Activated T-helper 1 cell treated with anti-CD3 and anti-CD28 coated beads, Interleukin-2, amount 50 U/mL, for 16 hours (primary cell): ENCODE data around the gene FARS2.

Experiments
- DNase-seq, 2 donors: peaks; one replicate each; pipeline ENCODE4 v3.0.0-alpha.2; 2020; ENCODE audit warnings: low read depth in 1 of 2, low spot score in 1 of 2

The FARS2 gene

GRCh38 chr6:5260661-5261544, at the start of gene FARS2, which contains the start of gene LYRM4:
Gene FARS2, plus strand, starts transcription at chr6:5261513.
Gene LYRM4, minus strand, starts transcription at chr6:5260950. Its CDS starts 217 bp downstream, at chr6:5260733.
- peak; percentile 83 to 85 for DNase-seq

DNA sequence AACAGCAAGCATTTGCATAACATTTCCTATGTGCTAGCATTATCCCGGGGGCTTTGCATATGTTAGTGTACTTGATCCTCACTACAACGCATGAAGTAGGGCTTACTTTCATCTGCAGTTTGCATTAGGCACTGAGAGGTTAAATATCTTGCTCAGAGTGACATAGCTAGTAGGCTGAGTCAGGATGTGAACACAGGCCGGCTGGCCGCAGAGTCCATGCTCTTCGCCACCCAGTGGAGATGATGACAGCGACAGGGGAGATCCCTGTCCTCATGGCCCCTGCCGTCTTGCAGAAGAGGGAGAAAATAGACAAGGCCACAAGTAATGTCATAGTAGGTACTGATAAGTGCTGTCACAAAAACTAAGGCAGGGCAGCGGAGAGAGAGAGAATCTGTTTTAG, 47.5 kb upstream of the FARS2 start:
- DNase-seq: no peak

GRCh38 chr6:5214570-5215052, 46.7 kb upstream of the FARS2 start:
- peak in 1 of 2 donors; percentile 3 for DNase-seq

DNA sequence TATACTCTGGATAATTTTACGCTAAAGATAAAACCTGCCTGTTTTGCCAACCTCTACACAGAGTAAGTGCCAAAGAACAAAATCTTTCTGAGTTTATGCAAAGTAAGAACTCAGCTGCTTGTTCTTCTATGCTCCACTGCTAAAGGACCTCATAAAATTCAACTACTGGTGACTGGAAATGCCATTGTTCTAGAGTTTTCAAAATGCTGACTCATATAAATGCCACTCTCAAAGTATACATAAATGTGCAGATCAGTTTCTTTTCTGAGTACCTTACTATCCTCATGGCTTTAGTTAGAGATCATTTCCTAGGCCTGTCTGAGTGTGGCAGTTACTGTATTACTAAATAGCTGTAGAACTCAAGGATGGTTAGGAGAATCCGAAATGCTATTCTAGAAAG, 46.2 kb upstream of the FARS2 start:
- no peak for DNase-seq

DNA sequence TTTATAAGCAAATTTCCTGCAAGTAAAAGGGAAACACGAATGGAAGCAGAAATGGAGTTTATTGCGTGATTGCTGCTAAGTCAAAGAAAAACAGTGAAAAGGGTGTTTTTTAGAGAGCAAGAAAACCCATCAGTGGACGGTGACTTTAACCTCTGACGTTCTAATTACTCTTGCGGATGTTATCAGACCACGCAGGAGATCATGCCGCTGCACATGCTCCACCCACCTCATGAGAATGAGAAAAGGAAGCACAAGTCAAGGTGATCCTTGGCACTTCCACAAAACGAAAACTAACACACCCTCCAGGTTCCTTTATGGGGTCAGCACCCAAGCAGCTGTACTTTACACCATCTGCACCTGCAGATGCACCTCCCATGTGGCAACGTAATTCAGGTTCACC, 45.5 kb upstream of the FARS2 start:
- DNase-seq: no peak

DNA sequence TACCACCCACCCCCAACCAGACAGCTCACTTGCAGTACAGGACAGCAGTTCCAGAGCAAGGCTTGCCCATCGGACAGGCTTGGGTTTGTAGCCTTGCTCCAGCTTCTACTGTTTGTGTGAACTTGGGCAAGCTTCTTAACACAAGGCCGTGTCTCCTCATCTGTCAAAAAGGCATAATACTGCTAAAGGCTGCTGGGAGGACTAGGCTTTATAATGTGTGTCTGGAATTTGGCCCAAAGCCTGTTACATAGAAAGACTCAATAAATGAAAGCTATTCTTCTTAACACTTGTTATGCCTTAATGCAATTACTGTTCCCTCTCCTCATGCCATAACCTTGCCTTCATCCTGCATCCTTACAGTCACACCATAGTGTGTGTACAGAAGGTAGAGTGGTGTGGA, 44.0 kb upstream of the FARS2 start:
- no peak for DNase-seq

- DNase-seq: no peak
These were observed 42.2 kb upstream of the FARS2 start for GRCh38 chr6:5219011-5219691.

- DNase-seq: no peak
These were observed 40.9 kb upstream of the FARS2 start for GRCh38 chr6:5220443-5220842.

- no peak for DNase-seq
These were observed 38.0 kb upstream of the FARS2 start for GRCh38 chr6:5223309-5223708.

GRCh38 chr6:5229356-5229755, 32.0 kb upstream of the FARS2 start:
- DNase-seq: no peak

DNA sequence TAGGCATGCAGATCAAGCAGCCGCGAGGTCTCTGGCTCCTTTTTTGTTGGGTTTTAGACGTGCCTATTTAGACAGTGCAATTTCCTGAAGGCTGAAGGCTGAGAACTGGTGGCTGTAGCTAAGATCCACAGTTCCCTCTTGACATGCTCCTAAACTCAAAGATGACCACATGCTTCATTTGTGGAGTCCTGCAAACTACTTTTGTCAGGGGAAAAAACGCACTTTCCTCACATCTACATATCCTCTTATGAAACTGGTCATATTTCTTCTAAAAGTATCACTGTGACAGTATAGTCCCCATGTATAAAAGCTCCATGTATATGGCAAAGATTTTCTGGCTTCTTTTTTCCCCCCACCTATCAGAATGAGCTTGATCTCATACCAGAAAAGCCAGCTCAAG, 31.2 kb upstream of the FARS2 start:
- no peak for DNase-seq

DNA sequence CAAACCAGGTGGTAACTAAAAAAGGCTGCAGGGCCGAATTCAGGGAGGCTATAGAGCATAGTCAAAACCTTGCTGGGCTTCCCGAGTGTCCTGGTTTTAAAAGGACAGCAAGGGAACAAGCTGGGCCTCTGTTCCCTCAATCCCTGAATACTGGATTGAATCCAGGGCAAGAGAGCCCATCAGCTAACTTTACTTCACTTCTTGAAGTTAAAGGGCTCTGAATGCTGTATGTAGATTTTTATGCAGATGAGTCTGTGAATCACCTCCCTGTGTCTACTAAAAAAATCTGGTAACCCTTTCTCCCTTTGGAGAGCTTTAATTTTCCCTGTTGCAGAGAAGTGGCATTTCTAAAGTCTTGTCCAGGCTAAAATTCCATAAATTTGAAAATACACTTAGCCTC, 30.0 kb upstream of the FARS2 start:
- no peak for DNase-seq

DNA sequence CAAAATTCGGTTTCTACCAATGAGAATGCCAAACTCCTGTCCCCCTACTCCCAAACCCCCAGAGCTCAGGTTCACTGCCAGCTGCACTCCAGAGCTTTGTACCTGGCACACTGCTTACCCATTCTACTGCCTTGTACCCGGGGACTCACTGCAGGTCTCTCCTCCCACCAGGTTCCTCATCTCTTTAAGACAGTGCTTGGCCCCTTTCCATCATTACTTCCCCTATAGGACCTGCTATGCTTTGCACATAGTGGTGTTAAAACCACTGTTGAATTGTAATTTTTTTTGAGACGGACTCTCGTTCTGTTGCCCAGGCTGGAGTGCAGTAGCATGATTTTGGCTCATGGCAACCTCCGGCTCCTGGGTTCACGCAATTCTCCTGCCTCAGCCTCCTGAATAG, 26.4 kb upstream of the FARS2 start:
- DNase-seq: no peak

DNA sequence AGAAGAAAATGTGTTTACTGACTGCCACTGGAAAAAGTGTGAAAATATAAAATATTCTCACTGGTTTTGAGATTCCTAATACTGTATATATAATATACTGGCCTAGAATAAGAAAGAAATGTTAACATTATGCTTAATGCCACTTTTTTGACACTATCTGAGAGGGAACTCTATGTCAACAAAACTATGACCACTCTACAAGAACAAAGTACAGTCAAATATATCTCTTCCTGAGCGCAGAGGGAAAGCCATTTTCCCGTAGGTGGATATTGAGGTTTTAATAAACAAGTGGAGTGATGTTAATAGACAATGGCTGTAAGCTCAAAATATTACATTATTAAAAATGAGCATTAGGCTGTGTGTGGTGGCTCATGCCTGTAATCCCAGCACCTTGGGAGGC, 25.5 kb upstream of the FARS2 start:
- no peak for DNase-seq

GRCh38 chr6:5237805-5238204, 23.5 kb upstream of the FARS2 start:
- no peak for DNase-seq

GRCh38 chr6:5238336-5238735, 23.0 kb upstream of the FARS2 start:
- DNase-seq: no peak

- DNase-seq: no peak
These were observed 20.1 kb upstream of the FARS2 start for GRCh38 chr6:5241252-5241651.

DNA sequence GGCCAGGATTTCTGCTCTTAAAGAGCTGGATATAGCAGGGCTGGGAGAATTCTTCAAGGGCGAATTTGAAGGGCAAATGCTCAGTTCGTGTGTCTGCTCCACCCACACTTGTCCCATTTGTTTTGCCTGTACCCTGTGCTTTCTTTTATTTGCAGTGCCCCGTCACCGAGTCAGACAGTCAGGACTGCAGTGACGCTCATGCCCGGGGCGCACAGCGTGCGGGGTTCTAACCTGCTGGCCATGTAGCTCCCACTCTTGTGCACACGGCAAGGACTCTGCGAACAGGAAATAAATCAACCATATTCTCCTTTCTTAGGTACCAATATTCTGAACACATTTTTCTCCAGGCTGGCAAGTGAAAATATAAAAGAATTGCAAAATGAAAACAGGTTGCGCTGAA, 18.2 kb upstream of the FARS2 start:
- no peak for DNase-seq

- no peak for DNase-seq
These were observed 14.9 kb upstream of the FARS2 start for GRCh38 chr6:5246141-5247097.

- DNase-seq: no peak
These were observed 14.1 kb upstream of the FARS2 start for GRCh38 chr6:5247201-5247600.
